ENCODE results near the gene MMP17. TPM values are rescaled to one million over a fixed set of nuclear protein-coding genes. Genes with fewer than 3 reads are reported as not detected.

MMP17 gene
- total RNA-seq, 1 experiment from 2014 or later: 30.2 TPM

GRCh38 chr12:131850856-131851559 lies 22.8 kb downstream of the MMP17 start:
- peaks cover 3% of the 10 kb centered on the region for H3F3A ChIP-seq (ENCODE audit: low read length, unreplicated experiment)
- intact Hi-C loops (cut with micrococcal nuclease): no loop called here
- no peak overlapping the region for H3K27ac ChIP-seq (ENCODE audit: low read length)
- ATAC-seq (no peak), DNase-seq (no peak)
- no peak overlapping the region for H3K9ac ChIP-seq (ENCODE audit: low read length)
- no TSS peak for BruUV-seq (replicated peaks)
- H3K4me1 ChIP-seq (ENCODE audit: insufficient read depth, low read length): peaks cover 10% of the 10 kb centered on the region; the same call in 1 of the 2 replicates
- no peak for TF ChIP-seq EZH2 (IDR thresholded peaks at IDR 0.05; ENCODE audit: low read length, unreplicated experiment)
- TF ChIP-seq EZH2phosphoT487 (IDR thresholded peaks at IDR 0.05; ENCODE audit: borderline replicate concordance, low read length): no peak
- TF ChIP-seq, protein P1, sequence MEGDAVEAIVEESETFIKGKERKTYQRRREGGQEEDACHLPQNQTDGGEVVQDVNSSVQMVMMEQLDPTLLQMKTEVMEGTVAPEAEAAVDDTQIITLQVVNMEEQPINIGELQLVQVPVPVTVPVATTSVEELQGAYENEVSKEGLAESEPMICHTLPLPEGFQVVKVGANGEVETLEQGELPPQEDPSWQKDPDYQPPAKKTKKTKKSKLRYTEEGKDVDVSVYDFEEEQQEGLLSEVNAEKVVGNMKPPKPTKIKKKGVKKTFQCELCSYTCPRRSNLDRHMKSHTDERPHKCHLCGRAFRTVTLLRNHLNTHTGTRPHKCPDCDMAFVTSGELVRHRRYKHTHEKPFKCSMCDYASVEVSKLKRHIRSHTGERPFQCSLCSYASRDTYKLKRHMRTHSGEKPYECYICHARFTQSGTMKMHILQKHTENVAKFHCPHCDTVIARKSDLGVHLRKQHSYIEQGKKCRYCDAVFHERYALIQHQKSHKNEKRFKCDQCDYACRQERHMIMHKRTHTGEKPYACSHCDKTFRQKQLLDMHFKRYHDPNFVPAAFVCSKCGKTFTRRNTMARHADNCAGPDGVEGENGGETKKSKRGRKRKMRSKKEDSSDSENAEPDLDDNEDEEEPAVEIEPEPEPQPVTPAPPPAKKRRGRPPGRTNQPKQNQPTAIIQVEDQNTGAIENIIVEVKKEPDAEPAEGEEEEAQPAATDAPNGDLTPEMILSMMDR (conservative IDR thresholded peaks at IDR 0.05; ENCODE audit: low read depth, low read length): no peak
- H3K4me2 ChIP-seq (ENCODE audit: low read length): no peak overlapping the region
- no peak overlapping the region for H2AFZ ChIP-seq (ENCODE audit: low read length)
- ChIA-PET POLR2A (ENCODE audit: unreplicated experiment) (no interaction called here), CTCF (no interaction called here)
- H3K9me3 ChIP-seq (ENCODE audit: low read length): no peaks in the 10 kb centered on the region
- H3K9me2 ChIP-seq (replicated peaks; ENCODE audit: low read length): no peaks in the 10 kb centered on the region
- H3K79me2 ChIP-seq (ENCODE audit: low read length): no peaks in the 10 kb centered on the region
- H3K36me3 ChIP-seq (ENCODE audit: low read depth, low read length): no peaks in the 10 kb centered on the region
- no peaks in the 10 kb centered on the region for H3K27me3 ChIP-seq (ENCODE audit: low read length)
- H3K4me3 ChIP-seq (ENCODE audit: low read length): no peak overlapping the region
- no peaks in the 10 kb centered on the region for H4K20me1 ChIP-seq (ENCODE audit: low read length)

GRCh38 chr12:131851741-131852550 lies 23.8 kb downstream of the MMP17 start:
- peaks cover 3% of the 10 kb centered on the region for H3F3A ChIP-seq (ENCODE audit: low read length, unreplicated experiment)
- no peaks in the 10 kb centered on the region for H3K9me3 ChIP-seq (ENCODE audit: low read length)
- H3K36me3 ChIP-seq (ENCODE audit: low read depth, low read length): no peaks in the 10 kb centered on the region
- ATAC-seq: no peak
- no peak overlapping the region for H3K9ac ChIP-seq (ENCODE audit: low read length)
- POLR2A ChIA-PET (ENCODE audit: unreplicated experiment): no interaction called here
- H3K4me2 ChIP-seq (ENCODE audit: low read length): no peak overlapping the region
- TF ChIP-seq EZH2 (IDR thresholded peaks at IDR 0.05; ENCODE audit: low read length, unreplicated experiment) (no peak), EZH2phosphoT487 (IDR thresholded peaks at IDR 0.05; ENCODE audit: borderline replicate concordance, low read length) (no peak)
- TF ChIP-seq, protein P1 (conservative IDR thresholded peaks at IDR 0.05; ENCODE audit: low read depth, low read length): no peak
- no TSS peak for BruUV-seq (replicated peaks)
- peaks cover 10% of the 10 kb centered on the region; the same call in 1 of the 2 replicates for H3K4me1 ChIP-seq (ENCODE audit: insufficient read depth, low read length)
- no peak overlapping the region for H3K27ac ChIP-seq (ENCODE audit: low read length)
- H3K79me2 ChIP-seq (ENCODE audit: low read length): no peaks in the 10 kb centered on the region
- CTCF ChIA-PET: no interaction called here
- H3K4me3 ChIP-seq (ENCODE audit: low read length): no peak overlapping the region
- H2AFZ ChIP-seq (ENCODE audit: low read length): no peak overlapping the region
- intact Hi-C loops (cut with micrococcal nuclease): no loop called here
- DNase-seq: no peak
- H4K20me1 ChIP-seq (ENCODE audit: low read length): no peaks in the 10 kb centered on the region
- H3K9me2 ChIP-seq (replicated peaks; ENCODE audit: low read length): no peaks in the 10 kb centered on the region
- no peaks in the 10 kb centered on the region for H3K27me3 ChIP-seq (ENCODE audit: low read length)
